Trophoblast cell (in vitro differentiated cells and primary cell): ENCODE data around the gene PGRMC2.

Experiments used
- DNase-seq, 2 donors: peaks; one replicate each; pipeline ENCODE4 v3.0.0-alpha.2; 2016
- H2AFZ ChIP-seq: 2 replicates; pipeline ENCODE4 v1.6.1; 2013; ENCODE audit warnings: low read length, moderate library complexity, mild to moderate bottlenecking; ENCODE audit not compliant: insufficient read depth, poor library complexity
- H2AK5ac ChIP-seq: 2 replicates; pipeline ENCODE4 v1.6.1; 2013; ENCODE audit warnings: mild to moderate bottlenecking, low read length
- H2BK120ac ChIP-seq: 2 replicates; pipeline ENCODE4 v1.6.1; 2013; ENCODE audit warnings: low read length, mild to moderate bottlenecking, moderate library complexity; ENCODE audit not compliant: insufficient read depth, poor library complexity
- H2BK12ac ChIP-seq: 2 replicates; pipeline ENCODE4 v1.6.1; 2013; ENCODE audit warnings: mild to moderate bottlenecking, low read length, moderate library complexity
- H2BK5ac ChIP-seq: 2 replicates; pipeline ENCODE4 v1.6.1; 2013; ENCODE audit warnings: low read length, low read depth, moderate library complexity, mild to moderate bottlenecking; ENCODE audit not compliant: poor library complexity
- H3K14ac ChIP-seq: 2 replicates; pipeline ENCODE4 v1.6.1; 2013; ENCODE audit warnings: mild to moderate bottlenecking, low read length
- H3K18ac ChIP-seq: 2 replicates; pipeline ENCODE4 v1.6.1; 2013; ENCODE audit warnings: mild to moderate bottlenecking, low read length
- H3K23ac ChIP-seq: 2 replicates; pipeline ENCODE4 v1.6.1; 2013; ENCODE audit warnings: low read length
- H3K27ac ChIP-seq: 2 replicates; pipeline ENCODE4 v1.5.1; 2013; ENCODE audit warnings: low read depth, mild to moderate bottlenecking, inconsistent platforms, low read length, moderate library complexity
- H3K27me3 ChIP-seq: 2 replicates; pipeline ENCODE4 v1.6.1; 2013; ENCODE audit warnings: inconsistent platforms, mild to moderate bottlenecking, low read length, moderate library complexity; ENCODE audit not compliant: insufficient read depth
- H3K36me3 ChIP-seq, 2 experiments: 1 replicate in 1 of 2; 2 replicates in 1 of 2; pipeline ENCODE4 v1.6.1; 2013; ENCODE audit warnings: low read length in 2 of 2, mild to moderate bottlenecking in 2 of 2, moderate library complexity in 1 of 2; ENCODE audit not compliant: insufficient read depth in 2 of 2, control insufficient read depth in 1 of 2
- H3K4ac ChIP-seq: 2 replicates; pipeline ENCODE4 v1.6.1; 2013; ENCODE audit warnings: low read depth, mild to moderate bottlenecking, low read length, moderate library complexity
- H3K4me1 ChIP-seq, 2 experiments: 1 replicate in 1 of 2; 2 replicates in 1 of 2; pipeline ENCODE4 v1.6.1; 2013; ENCODE audit warnings: low read length in 2 of 2, mild to moderate bottlenecking in 2 of 2, moderate library complexity in 1 of 2; ENCODE audit not compliant: insufficient read depth in 2 of 2, control insufficient read depth in 1 of 2
- H3K4me2 ChIP-seq: 2 replicates; pipeline ENCODE4 v1.6.1; 2013; ENCODE audit warnings: inconsistent platforms, mild to moderate bottlenecking, low read length, moderate library complexity
- H3K4me3 ChIP-seq: 2 replicates; pipeline ENCODE4 v1.5.1; 2013; ENCODE audit warnings: mild to moderate bottlenecking, low read depth, low read length, inconsistent platforms
- H3K79me1 ChIP-seq: one replicate; pipeline ENCODE4 v1.6.1; 2013; ENCODE audit warnings: low read length
- H3K79me2 ChIP-seq: 2 replicates; pipeline ENCODE4 v1.6.1; 2013; ENCODE audit warnings: low read length, mild to moderate bottlenecking; ENCODE audit not compliant: control insufficient read depth, insufficient read depth, poor library complexity
- H3K9ac ChIP-seq: 2 replicates; pipeline ENCODE4 v1.6.1; 2013; ENCODE audit warnings: mild to moderate bottlenecking, low read length
- H3K9me3 ChIP-seq: 2 replicates; pipeline ENCODE4 v1.6.1; 2013; ENCODE audit warnings: low read depth, mild to moderate bottlenecking, control low read depth, inconsistent platforms, low read length; ENCODE audit not compliant: insufficient read depth
- H4K12ac ChIP-seq: 2 replicates; pipeline ENCODE4 v1.6.1; 2013; ENCODE audit warnings: low read depth, mild to moderate bottlenecking, low read length, moderate library complexity
- H4K8ac ChIP-seq: 2 replicates; pipeline ENCODE4 v1.6.1; 2013; ENCODE audit warnings: low read depth, mild to moderate bottlenecking, low read length, moderate library complexity
- H4K91ac ChIP-seq: one replicate; pipeline ENCODE4 v1.6.1; 2013; ENCODE audit warnings: low read depth, mild to moderate bottlenecking, low read length, moderate library complexity
- WGBS: extraction: QIAGEN DNeasy Blood & Tissue Kit; methylation state at CpG from one replicate; pipeline ENCODE4 v1.1.7; 2013; ENCODE audit warnings: missing lambda C conversion rate; ENCODE audit not compliant: insufficient read length, insufficient coverage; ENCODE audit errors: extremely low coverage; 5-methylcytosine and 5-hydroxymethylcytosine counted together

The PGRMC2 gene

GRCh38 chr4:128307123-128307571 is 19.5 kb upstream of the PGRMC2 start:
- Histone ChIP-seq H3K4me3 (no peak overlapping the region), H3K14ac (no peak overlapping the region), H3K79me1 (peaks cover 3% of the 10 kb centered on the region), H3K18ac (peak overlapping the region; percentile 17), H3K23ac (no peak overlapping the region), H2AK5ac (no peak overlapping the region), H2BK5ac (no peak overlapping the region), H3K27me3 (no peaks in the 10 kb centered on the region), H3K4me2 (no peak overlapping the region), H4K8ac (no peak overlapping the region), H3K9ac (no peak overlapping the region), H3K4ac (no peak overlapping the region), H3K4me1 (peaks cover 5 to 6% of the 10 kb centered on the region in 2 experiments), H2BK120ac (no peak overlapping the region), H4K91ac (no peak overlapping the region), H3K27ac (no peak overlapping the region), H2BK12ac (peak overlapping the region; percentile 23), H3K79me2 (no peaks in the 10 kb centered on the region), H2AFZ (no peak overlapping the region), H4K12ac (no peak overlapping the region), H3K36me3 (no peaks in the 10 kb centered on the region), H3K9me3 (no peaks in the 10 kb centered on the region)
- no CpG with 5 or more reads among the region's 1 CpG for WGBS
- no peak for DNase-seq

- Histone ChIP-seq H3K23ac (no peak overlapping the region), H2AK5ac (no peak overlapping the region), H4K12ac (no peak overlapping the region), H3K9me3 (no peaks in the 10 kb centered on the region), H3K4me2 (no peak overlapping the region), H2BK120ac (no peak overlapping the region), H3K79me2 (no peaks in the 10 kb centered on the region), H3K36me3 (no peaks in the 10 kb centered on the region), H3K79me1 (peaks cover 3% of the 10 kb centered on the region), H2AFZ (no peak overlapping the region), H3K4me3 (no peak overlapping the region), H2BK12ac (peak overlapping the region; percentile 36), H4K91ac (no peak overlapping the region), H3K14ac (no peak overlapping the region), H3K4ac (no peak overlapping the region), H3K18ac (no peak overlapping the region), H3K4me1 (peaks cover 5 to 6% of the 10 kb centered on the region in 2 experiments), H2BK5ac (no peak overlapping the region), H4K8ac (no peak overlapping the region), H3K9ac (no peak overlapping the region), H3K27me3 (no peaks in the 10 kb centered on the region), H3K27ac (no peak overlapping the region)
- DNase-seq, result no peak
- WGBS, result no CpG with 5 or more reads among the region's 2 CpGs
These were observed 18.3 kb upstream of the PGRMC2 start for GRCh38 chr4:128305942-128306341.

- no peak overlapping the region for H2AFZ ChIP-seq
- no peak overlapping the region for H3K18ac ChIP-seq
- H3K27ac ChIP-seq, result no peak overlapping the region
- DNase-seq, result no peak
- no peak overlapping the region for H2BK120ac ChIP-seq
- H4K8ac ChIP-seq, result no peak overlapping the region
- H3K79me2 ChIP-seq, result no peaks in the 10 kb centered on the region
- no peak overlapping the region for H3K9ac ChIP-seq
- no CpG with 5 or more reads among the region's 4 CpGs for WGBS
- no peak overlapping the region for H3K14ac ChIP-seq
- H3K36me3 ChIP-seq, result no peaks in the 10 kb centered on the region
- H4K91ac ChIP-seq, result no peak overlapping the region
- peaks cover 3 to 5% of the 10 kb centered on the region in 2 experiments for H3K4me1 ChIP-seq
- peaks cover 3% of the 10 kb centered on the region for H3K79me1 ChIP-seq
- no peaks in the 10 kb centered on the region for H3K9me3 ChIP-seq
- no peak overlapping the region for H2BK5ac ChIP-seq
- H3K4me3 ChIP-seq, result no peak overlapping the region
- H4K12ac ChIP-seq, result no peak overlapping the region
- no peak overlapping the region for H3K4me2 ChIP-seq
- H2AK5ac ChIP-seq, result no peak overlapping the region
- H3K27me3 ChIP-seq, result no peaks in the 10 kb centered on the region
- no peak overlapping the region for H3K4ac ChIP-seq
- peak overlapping the region; percentile 78 for H2BK12ac ChIP-seq
- H3K23ac ChIP-seq, result no peak overlapping the region
These were observed 16.4 kb upstream of the PGRMC2 start for GRCh38 chr4:128303986-128304385.

- Histone ChIP-seq H3K27me3 (no peaks in the 10 kb centered on the region), H3K4me2 (no peak overlapping the region), H3K27ac (no peak overlapping the region), H2AK5ac (no peak overlapping the region), H2BK5ac (no peak overlapping the region), H3K36me3 (peaks cover 0 to 3% of the 10 kb centered on the region in 2 experiments), H3K4me3 (no peak overlapping the region), H3K23ac (no peak overlapping the region), H3K79me1 (peaks cover 3% of the 10 kb centered on the region), H4K12ac (no peak overlapping the region), H2AFZ (no peak overlapping the region), H3K4ac (no peak overlapping the region), H4K91ac (no peak overlapping the region), H2BK12ac (no peak overlapping the region), H3K4me1 (peaks cover 3 to 5% of the 10 kb centered on the region in 2 experiments), H3K18ac (no peak overlapping the region), H3K14ac (no peak overlapping the region), H2BK120ac (no peak overlapping the region), H4K8ac (no peak overlapping the region), H3K79me2 (no peaks in the 10 kb centered on the region), H3K9me3 (no peaks in the 10 kb centered on the region), H3K9ac (no peak overlapping the region)
- DNase-seq, result no peak
- no CpG with 5 or more reads among the region's 2 CpGs for whole genome bisulfite sequencing
These were observed 15.8 kb upstream of the PGRMC2 start for GRCh38 chr4:128303405-128303785.
